Measurements from ENCODE around the gene TEX14. TPM values are rescaled to one million over a fixed set of nuclear protein-coding genes. Genes with fewer than 3 reads are reported as not detected.
"Not testable (repeated sequence)": the region's sequence is repeated elsewhere in the genome, so short reads cannot be mapped to it uniquely, and the experiment has no call there.

Gene TEX14
- total RNA-seq, 1 donor from 2014 or later: not detected

DNA sequence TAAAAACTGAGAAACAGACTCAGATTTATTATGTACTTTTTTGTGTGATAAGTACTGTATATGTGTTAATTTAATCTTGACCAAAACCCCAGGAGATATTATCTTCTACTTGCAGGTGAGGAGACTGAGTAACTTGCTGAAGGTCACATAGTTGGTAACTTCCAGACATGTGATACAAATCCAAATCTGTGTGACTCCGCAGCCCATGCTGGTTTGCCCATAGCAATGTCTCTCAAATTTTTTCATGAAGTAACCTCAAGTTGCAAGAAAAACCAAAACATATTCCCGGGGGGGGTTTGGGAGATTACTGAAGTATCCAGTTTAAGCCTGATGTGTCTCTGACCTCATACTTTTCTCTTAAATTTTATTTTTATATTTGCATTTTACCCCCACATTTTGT is 3.3 kb downstream of the TEX14 start:
- no peaks in the 10 kb centered on the region for H3K27me3 ChIP-seq
- intact Hi-C loops (cut with DNase I): loop anchor here (10.0 kb wide), 1 partner anchor 154 kb away; no protein-coding TSS in a partner anchor
- no peak for TF ChIP-seq POLR2AphosphoS5 (IDR thresholded peaks at IDR 0.05; ENCODE audit: insufficient read depth in 1 of 2, low read depth in 1 of 2)
- TF ChIP-seq, protein P1, sequence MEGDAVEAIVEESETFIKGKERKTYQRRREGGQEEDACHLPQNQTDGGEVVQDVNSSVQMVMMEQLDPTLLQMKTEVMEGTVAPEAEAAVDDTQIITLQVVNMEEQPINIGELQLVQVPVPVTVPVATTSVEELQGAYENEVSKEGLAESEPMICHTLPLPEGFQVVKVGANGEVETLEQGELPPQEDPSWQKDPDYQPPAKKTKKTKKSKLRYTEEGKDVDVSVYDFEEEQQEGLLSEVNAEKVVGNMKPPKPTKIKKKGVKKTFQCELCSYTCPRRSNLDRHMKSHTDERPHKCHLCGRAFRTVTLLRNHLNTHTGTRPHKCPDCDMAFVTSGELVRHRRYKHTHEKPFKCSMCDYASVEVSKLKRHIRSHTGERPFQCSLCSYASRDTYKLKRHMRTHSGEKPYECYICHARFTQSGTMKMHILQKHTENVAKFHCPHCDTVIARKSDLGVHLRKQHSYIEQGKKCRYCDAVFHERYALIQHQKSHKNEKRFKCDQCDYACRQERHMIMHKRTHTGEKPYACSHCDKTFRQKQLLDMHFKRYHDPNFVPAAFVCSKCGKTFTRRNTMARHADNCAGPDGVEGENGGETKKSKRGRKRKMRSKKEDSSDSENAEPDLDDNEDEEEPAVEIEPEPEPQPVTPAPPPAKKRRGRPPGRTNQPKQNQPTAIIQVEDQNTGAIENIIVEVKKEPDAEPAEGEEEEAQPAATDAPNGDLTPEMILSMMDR (IDR thresholded peaks at IDR 0.05): no peak
- TF ChIP-seq POLR2A (IDR thresholded peaks at IDR 0.05): no peak

GRCh38 chr17:58686980-58687379 is 4.9 kb downstream of the TEX14 start:
- intact Hi-C loops (cut with DNase I): loop anchor here (10.0 kb wide), 1 partner anchor 152 kb away; no protein-coding TSS in a partner anchor
- Histone ChIP-seq H3K9me3 (no peaks in the 10 kb centered on the region), H3K27ac (no peak overlapping the region), H3K4me3 (no peak overlapping the region), H3K27me3 (no peaks in the 10 kb centered on the region), H3K4me1 (peaks cover 2% of the 10 kb centered on the region), H3K36me3 (no peaks in the 10 kb centered on the region)
- TF ChIP-seq POLR2AphosphoS5 (IDR thresholded peaks at IDR 0.05; ENCODE audit: insufficient read depth in 1 of 2, low read depth in 1 of 2) (no peak), POLR2A (IDR thresholded peaks at IDR 0.05) (no peak)
- TF ChIP-seq, protein P1 (IDR thresholded peaks at IDR 0.05): no peak
- DNase-seq (ENCODE audit: extremely low spot score in 2 of 2): no peak

More for the DNA sequence above, 3.3 kb downstream of the TEX14 start:
- Histone ChIP-seq H3K9me3 (no peaks in the 10 kb centered on the region), H3K27ac (no peak overlapping the region), H3K4me1 (peaks cover 14% of the 10 kb centered on the region), H3K4me3 (no peak overlapping the region), H3K36me3 (no peaks in the 10 kb centered on the region)
- DNase-seq (ENCODE audit: extremely low spot score in 2 of 2): no peak

GRCh38 chr17:58684462-58684861 is 7.4 kb downstream of the TEX14 start:
- not testable (repeated sequence) for H3K27ac ChIP-seq; H3K27me3 ChIP-seq; DNase-seq (ENCODE audit: extremely low spot score in 2 of 2); H3K4me1 ChIP-seq; H3K36me3 ChIP-seq; H3K9me3 ChIP-seq; H3K4me3 ChIP-seq
- intact Hi-C loops (cut with DNase I): loop anchor here (10.0 kb wide), 1 partner anchor 150 kb away; no protein-coding TSS in a partner anchor

DNA sequence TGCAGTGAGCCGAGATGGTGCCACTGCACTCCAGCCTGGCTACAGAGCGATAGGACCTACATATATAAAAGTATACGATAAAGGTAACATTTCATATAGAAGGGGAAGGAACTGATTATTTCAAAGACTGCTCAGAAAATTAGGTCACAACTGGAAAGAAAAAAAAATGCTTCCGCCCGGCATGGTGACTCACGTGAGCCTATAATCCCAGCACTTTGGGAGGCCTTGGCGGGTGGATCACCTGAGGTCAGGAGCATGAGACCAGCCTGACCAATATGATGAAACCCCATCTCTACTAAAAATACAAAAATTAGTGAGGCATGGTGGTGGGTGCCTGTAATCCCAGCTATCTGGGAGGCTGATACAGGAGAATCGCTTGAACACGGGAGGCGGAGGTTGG is 7.8 kb downstream of the TEX14 start:
- H3K4me3 ChIP-seq: no peak overlapping the region
- H3K27me3 ChIP-seq: no peaks in the 10 kb centered on the region
- no peaks in the 10 kb centered on the region for H3K9me3 ChIP-seq
- intact Hi-C loops (cut with DNase I): loop anchor here (10.0 kb wide), 1 partner anchor 149 kb away; no protein-coding TSS in a partner anchor
- no peak for DNase-seq (ENCODE audit: extremely low spot score in 2 of 2)
- H3K4me1 ChIP-seq: no peaks in the 10 kb centered on the region
- no peak overlapping the region for H3K27ac ChIP-seq
- TF ChIP-seq POLR2AphosphoS5 (IDR thresholded peaks at IDR 0.05; ENCODE audit: insufficient read depth in 1 of 2, low read depth in 1 of 2) (no peak), POLR2A (IDR thresholded peaks at IDR 0.05) (no peak)
- TF ChIP-seq, protein P1 (IDR thresholded peaks at IDR 0.05): no peak
- no peaks in the 10 kb centered on the region for H3K36me3 ChIP-seq

- Histone ChIP-seq H3K9me3 (no peaks in the 10 kb centered on the region), H3K36me3 (no peaks in the 10 kb centered on the region), H3K27ac (no peak overlapping the region), H3K4me1 (no peaks in the 10 kb centered on the region), H3K4me3 (no peak overlapping the region), H3K27me3 (no peaks in the 10 kb centered on the region)
- no peak for DNase-seq (ENCODE audit: extremely low spot score in 2 of 2)
- intact Hi-C loops (cut with DNase I): loop anchor here (10.0 kb wide), 1 partner anchor 145 kb away; no protein-coding TSS in a partner anchor
- no peak for TF ChIP-seq POLR2AphosphoS5 (IDR thresholded peaks at IDR 0.05; ENCODE audit: insufficient read depth in 1 of 2, low read depth in 1 of 2)
- TF ChIP-seq, protein P1 (IDR thresholded peaks at IDR 0.05): no peak
- TF ChIP-seq POLR2A (IDR thresholded peaks at IDR 0.05): no peak
These were observed 11.8 kb downstream of the TEX14 start for GRCh38 chr17:58680038-58680369.
